ENCODE measurements around the gene GNG13.

GRCh38 chr16:788399-789126, 12.0 kb downstream of the GNG13 start, which contains the start of gene CHTF18:
- TF ChIP-seq, protein P1, sequence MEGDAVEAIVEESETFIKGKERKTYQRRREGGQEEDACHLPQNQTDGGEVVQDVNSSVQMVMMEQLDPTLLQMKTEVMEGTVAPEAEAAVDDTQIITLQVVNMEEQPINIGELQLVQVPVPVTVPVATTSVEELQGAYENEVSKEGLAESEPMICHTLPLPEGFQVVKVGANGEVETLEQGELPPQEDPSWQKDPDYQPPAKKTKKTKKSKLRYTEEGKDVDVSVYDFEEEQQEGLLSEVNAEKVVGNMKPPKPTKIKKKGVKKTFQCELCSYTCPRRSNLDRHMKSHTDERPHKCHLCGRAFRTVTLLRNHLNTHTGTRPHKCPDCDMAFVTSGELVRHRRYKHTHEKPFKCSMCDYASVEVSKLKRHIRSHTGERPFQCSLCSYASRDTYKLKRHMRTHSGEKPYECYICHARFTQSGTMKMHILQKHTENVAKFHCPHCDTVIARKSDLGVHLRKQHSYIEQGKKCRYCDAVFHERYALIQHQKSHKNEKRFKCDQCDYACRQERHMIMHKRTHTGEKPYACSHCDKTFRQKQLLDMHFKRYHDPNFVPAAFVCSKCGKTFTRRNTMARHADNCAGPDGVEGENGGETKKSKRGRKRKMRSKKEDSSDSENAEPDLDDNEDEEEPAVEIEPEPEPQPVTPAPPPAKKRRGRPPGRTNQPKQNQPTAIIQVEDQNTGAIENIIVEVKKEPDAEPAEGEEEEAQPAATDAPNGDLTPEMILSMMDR (IDR thresholded peaks at IDR 0.05; ENCODE audit: low read depth, low read length, poor library complexity, severe bottlenecking), result no peak
- TF ChIP-seq EZH2phosphoT487 (IDR thresholded peaks at IDR 0.05; ENCODE audit: borderline replicate concordance, low read length), result no peak
